GM12878 (cell line): ENCODE results near the gene COL1A1. TPM values are rescaled to one million over a fixed set of nuclear protein-coding genes. Genes with fewer than 3 reads are reported as not detected.

Experiments
- ATAC-seq: fragments of 200-7000 bp; cut with Tn5 transposase; 3 replicates; pipeline ENCODE4 v1.9.1; 2020; ENCODE audit warnings: mild to moderate bottlenecking, moderate library complexity
- BruUV-seq: library from RNA; stranded (reverse); fragments of 400-500 nt; replicated peaks from 2 replicates; lab custom pipeline; 2021; lab: Mats Ljungman, UMichigan
- CTCF ChIA-PET: fragments of 300-600 bp; sonication (Branson Sonifier 250); formaldehyde crosslinking; extraction: SDS; loops from one replicate; lab custom pipeline; 2021; ENCODE audit warnings: inconsistent platforms; lab: Yijun Ruan, JAX
- POLR2A ChIA-PET: fragments of 350-600 bp; formaldehyde crosslinking; extraction: SDS; loops from one replicate; lab custom pipeline; 2021; ENCODE audit warnings: inconsistent platforms; lab: Charles Lee
- RAD21 ChIA-PET: fragments of 300-600 bp; sonication (Branson Sonifier 250); formaldehyde crosslinking; loops from one replicate; lab custom pipeline; 2023; ENCODE audit warnings: antibody characterized with exemption; ENCODE audit not compliant: unreplicated experiment; lab: Charles Lee
- SMC1A ChIA-PET: fragments of 300-600 bp; sonication (Branson Sonifier 250); formaldehyde crosslinking; loops from one replicate; lab custom pipeline; 2023; ENCODE audit not compliant: unreplicated experiment, uncharacterized antibody; lab: Charles Lee
- DNase-seq: peaks from one replicate; pipeline ENCODE4 v3.0.0-alpha.2; 2011; ENCODE audit warnings: low read depth, low spot score
- FAIRE-seq: peaks from 3 replicates; lab custom pipeline; 2011; peaks lifted over from hg19 to GRCh38; lab: Jason Lieb, UNC
- H2AFZ ChIP-seq: 2 replicates; pipeline ENCODE4 v1.6.0; 2011; ENCODE audit warnings: low read depth, low read length, control low read depth; ENCODE audit not compliant: control insufficient read depth
- H3K27ac ChIP-seq: 2 replicates; pipeline ENCODE4 v1.5.1; 2011; ENCODE audit warnings: control low read depth; ENCODE audit not compliant: control insufficient read depth, insufficient read depth
- H3K27me3 ChIP-seq, 2 experiments: replicated peaks in 1 of 2; 2 replicates each; pipeline versions ENCODE4 v1.6.0 to v1.6.1; 2011; ENCODE audit warnings: low read length in 1 of 2; ENCODE audit not compliant: control insufficient read depth in 2 of 2, insufficient read depth in 2 of 2
- H3K36me3 ChIP-seq, 2 experiments: 2 replicates each; pipeline ENCODE4 v1.5.1; 2011; ENCODE audit warnings: low read length in 1 of 2; ENCODE audit not compliant: control insufficient read depth in 2 of 2, insufficient read depth in 2 of 2
- H3K4me1 ChIP-seq: 2 replicates; pipeline ENCODE4 v1.6.1; 2011; ENCODE audit warnings: mild to moderate bottlenecking, low read length, moderate library complexity, mixed read lengths; ENCODE audit not compliant: control insufficient read depth, insufficient read depth
- H3K4me2 ChIP-seq: 2 replicates; pipeline ENCODE4 v1.6.0; 2011; ENCODE audit warnings: control low read depth; ENCODE audit not compliant: control insufficient read depth, insufficient read depth
- H3K4me3 ChIP-seq: fragments of 200-600 bp; sonication (generic); 2 replicates; pipeline ENCODE4 v1.5.1; 2016
- H3K79me2 ChIP-seq: 2 replicates; pipeline ENCODE4 v1.6.0; 2011; ENCODE audit warnings: low read length; ENCODE audit not compliant: control insufficient read depth, insufficient read depth
- H3K9ac ChIP-seq: 2 replicates; pipeline ENCODE4 v1.8.0; 2011; ENCODE audit warnings: low read length, control low read depth, mixed read lengths; ENCODE audit not compliant: control insufficient read depth, insufficient read depth
- H3K9me3 ChIP-seq: replicated peaks from 3 replicates; pipeline ENCODE4 v1.5.1; 2011; ENCODE audit warnings: mild to moderate bottlenecking, low read length; ENCODE audit not compliant: control insufficient read depth, insufficient read depth
- H4K20me1 ChIP-seq: 2 replicates; pipeline ENCODE4 v1.6.0; 2011; ENCODE audit not compliant: control insufficient read depth, insufficient read depth
- HDGF ChIP-seq: fragments of 450-650 bp; IDR thresholded peaks from 2 replicates; pipeline ENCODE4 v1.6.1; 2016; ENCODE audit warnings: antibody characterized with exemption
- NBN ChIP-seq: fragments of 450-650 bp; IDR thresholded peaks from 2 replicates; pipeline ENCODE4 v1.6.1; 2016
- NR2C2 ChIP-seq: IDR thresholded peaks from 2 replicates; pipeline ENCODE4 v1.6.1; 2011; ENCODE audit warnings: borderline replicate concordance, low read depth; ENCODE audit not compliant: control insufficient read depth, insufficient read length
- POLR2AphosphoS5 ChIP-seq: IDR thresholded peaks from 2 replicates; pipeline ENCODE4 v1.6.1; 2011; ENCODE audit warnings: mild to moderate bottlenecking, low read length, inconsistent platforms
- SIX5 ChIP-seq: IDR thresholded peaks from 2 replicates; pipeline ENCODE4 v1.6.1; 2011; ENCODE audit warnings: mild to moderate bottlenecking, low read depth, low read length, moderate library complexity; ENCODE audit not compliant: severe bottlenecking
- WGBS: methylation state at CpG from one replicate; pipeline ENCODE4 v1.1.6; 2016; ENCODE audit warnings: low lambda C conversion rate; ENCODE audit not compliant: insufficient replicate concordance, insufficient coverage; ENCODE audit errors: missing lambda C conversion rate; 5-methylcytosine and 5-hydroxymethylcytosine counted together
- in situ Hi-C: fragments of 300-500 bp; cut with MboI; formaldehyde crosslinking; loops from 9 replicates; pipeline ENCODE4 v1.14.3; 2018; ENCODE audit warnings: mixed read lengths
- intact Hi-C: fragments of 100-400 bp; cut with micrococcal nuclease; formaldehyde crosslinking; loops from one replicate; pipeline ENCODE4 v1.14.2; 2022; ENCODE audit not compliant: unreplicated experiment
- polyA plus RNA-seq, 11 experiments: library from polyadenylated mRNA; depleted of rRNA in 4 of 11; unstranded in 6 of 11; stranded (reverse) in 5 of 11; fragments of >200 nt; fragmentation: Nextera tagmentation in 4 of 11; fragmentation: Illumina TruSeq in 1 of 11; extraction: Ambion mirVana in 4 of 11; extraction: Trizol in 1 of 11; gene quantifications; 1 replicate in 1 of 11; 2 replicates in 10 of 11; pipeline versions ENCODE4 v1.2.1 to v1.2.3, GENCODE V29; 2011 to 2016; ENCODE audit warnings: inconsistent platforms in 2 of 11, missing spikeins in 2 of 11, low read depth in 1 of 11
- total RNA-seq, 4 experiments: library from RNA; depleted of rRNA in 3 of 4; stranded (reverse); fragments of >200 nt in 3 of 4; fragmentation: Illumina TruSeq in 1 of 4; extraction: Trizol in 1 of 4; gene quantifications; 2 replicates each; pipeline versions ENCODE4 v1.2.1 to v1.2.3, GENCODE V29; 2013 to 2021
- TF ChIP-seq, protein P1 (sequence below): fragments of 150-350 bp; IDR thresholded peaks from 2 replicates; pipeline ENCODE4 v1.6.1; 2016; ENCODE audit warnings: low read depth, low read length

COL1A1 gene
- total and polyA plus RNA-seq, 10 of the 15 experiments (the other 5 are each of a cell fraction or from before 2014, with no cell fraction given), result 0.18 to 7.7 (median 2.3) TPM

DNA sequence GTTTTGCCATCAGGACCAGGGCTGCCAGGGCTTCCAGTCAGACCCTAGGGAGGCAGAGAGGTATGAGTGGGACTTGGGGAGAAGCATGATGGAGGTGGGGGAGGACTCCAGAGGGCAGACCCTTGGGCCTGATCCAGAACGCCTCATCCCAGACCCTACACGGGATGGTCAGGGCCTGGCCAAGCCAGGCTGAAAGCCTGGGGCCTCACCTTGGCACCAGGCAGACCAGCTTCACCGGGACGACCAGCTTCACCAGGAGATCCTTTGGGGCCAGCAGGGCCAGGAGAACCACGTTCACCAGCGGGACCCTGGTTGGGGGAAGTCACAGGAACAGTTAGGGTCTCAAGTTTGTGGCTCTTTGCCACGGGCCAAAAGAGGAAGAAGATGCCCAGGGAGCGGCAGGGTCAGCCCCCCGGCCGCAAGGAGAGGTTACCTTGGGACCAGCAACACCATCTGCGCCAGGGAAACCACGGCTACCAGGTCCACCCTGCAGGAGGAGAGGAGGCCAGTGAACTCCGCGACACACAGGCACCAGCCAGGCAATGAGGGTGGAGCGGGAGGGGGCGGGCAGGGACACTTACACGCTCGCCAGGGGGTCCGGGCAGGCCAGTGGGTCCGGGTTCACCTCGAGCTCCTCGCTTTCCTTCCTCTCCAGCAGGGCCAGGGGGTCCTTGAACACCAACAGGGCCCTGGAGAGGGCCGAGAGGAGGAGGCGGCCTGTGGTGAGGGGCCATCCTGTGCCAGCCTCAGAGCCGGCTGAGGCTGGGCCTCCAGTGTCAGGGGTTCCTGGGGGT, 7.1 kb downstream of the COL1A1 start:
- no peak overlapping the region for H2AFZ ChIP-seq
- no peak overlapping the region for H3K9ac ChIP-seq
- DNase-seq (no peak), ATAC-seq (no peak), FAIRE-seq (no peak)
- in situ Hi-C loops (loop anchor here (10.0 kb wide), 1 partner anchor 100 kb away; no protein-coding TSS in a partner anchor), intact Hi-C loops (no loop called here)
- ChIA-PET CTCF (interaction anchor here (1.2 to 10.1 kb wide), 3 partner anchors 18 to 103 kb away, joined by 3 to 514 read pairs (median 13); partner anchors contain the start of gene SGCA), SMC1A (interaction anchor here (6.3 kb wide), 1 partner anchor 23 kb away, joined by 177 read pairs; no protein-coding TSS in a partner anchor), RAD21 (interaction anchor here (0.8 to 8.8 kb wide), 3 partner anchors 16 to 80 kb away, joined by 3 to 176 read pairs (median 5); partner anchors contain the start of gene TMEM92), POLR2A (interaction anchor here (5.1 kb wide), 1 partner anchor 24 kb away, joined by 28 read pairs; no protein-coding TSS in a partner anchor)
- H3K79me2 ChIP-seq, result no peaks in the 10 kb centered on the region; the same call in 1 of the 2 replicates
- H3K4me3 ChIP-seq, result no peak overlapping the region
- BruUV-seq, result no TSS peak
- H3K4me2 ChIP-seq, result no peak overlapping the region
- 48% methylated on average over 23 of the region's 25 CpGs for WGBS
- no peaks in the 10 kb centered on the region for H3K9me3 ChIP-seq
- H3K36me3 ChIP-seq, result no peaks in the 10 kb centered on the region; a peak in 1 of 4 replicates
- H4K20me1 ChIP-seq, result no peaks in the 10 kb centered on the region
- peaks cover 18% of the 10 kb centered on the region for H3K4me1 ChIP-seq
- no peaks in the 10 kb centered on the region for H3K27me3 ChIP-seq
- no peak for TF ChIP-seq NR2C2
- TF ChIP-seq, protein P1, sequence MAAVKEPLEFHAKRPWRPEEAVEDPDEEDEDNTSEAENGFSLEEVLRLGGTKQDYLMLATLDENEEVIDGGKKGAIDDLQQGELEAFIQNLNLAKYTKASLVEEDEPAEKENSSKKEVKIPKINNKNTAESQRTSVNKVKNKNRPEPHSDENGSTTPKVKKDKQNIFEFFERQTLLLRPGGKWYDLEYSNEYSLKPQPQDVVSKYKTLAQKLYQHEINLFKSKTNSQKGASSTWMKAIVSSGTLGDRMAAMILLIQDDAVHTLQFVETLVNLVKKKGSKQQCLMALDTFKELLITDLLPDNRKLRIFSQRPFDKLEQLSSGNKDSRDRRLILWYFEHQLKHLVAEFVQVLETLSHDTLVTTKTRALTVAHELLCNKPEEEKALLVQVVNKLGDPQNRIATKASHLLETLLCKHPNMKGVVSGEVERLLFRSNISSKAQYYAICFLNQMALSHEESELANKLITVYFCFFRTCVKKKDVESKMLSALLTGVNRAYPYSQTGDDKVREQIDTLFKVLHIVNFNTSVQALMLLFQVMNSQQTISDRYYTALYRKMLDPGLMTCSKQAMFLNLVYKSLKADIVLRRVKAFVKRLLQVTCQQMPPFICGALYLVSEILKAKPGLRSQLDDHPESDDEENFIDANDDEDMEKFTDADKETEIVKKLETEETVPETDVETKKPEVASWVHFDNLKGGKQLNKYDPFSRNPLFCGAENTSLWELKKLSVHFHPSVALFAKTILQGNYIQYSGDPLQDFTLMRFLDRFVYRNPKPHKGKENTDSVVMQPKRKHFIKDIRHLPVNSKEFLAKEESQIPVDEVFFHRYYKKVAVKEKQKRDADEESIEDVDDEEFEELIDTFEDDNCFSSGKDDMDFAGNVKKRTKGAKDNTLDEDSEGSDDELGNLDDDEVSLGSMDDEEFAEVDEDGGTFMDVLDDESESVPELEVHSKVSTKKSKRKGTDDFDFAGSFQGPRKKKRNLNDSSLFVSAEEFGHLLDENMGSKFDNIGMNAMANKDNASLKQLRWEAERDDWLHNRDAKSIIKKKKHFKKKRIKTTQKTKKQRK, result no peak
- no peak for TF ChIP-seq SIX5
- no peak for TF ChIP-seq HDGF
- no peak for TF ChIP-seq POLR2AphosphoS5
- TF ChIP-seq NBN, result no peak
- no peak overlapping the region for H3K27ac ChIP-seq
